Loucy (cell line): ENCODE measurements around the gene CALU.

Experiments
- H2AFZ ChIP-seq: fragments of 200-600 bp; sonication (generic); 2 replicates; pipeline ENCODE4 v1.6.0; 2016; ENCODE audit warnings: antibody characterized with exemption, mild to moderate bottlenecking, low read length, moderate library complexity
- H3F3A ChIP-seq: fragments of 200-600 bp; 2 replicates; pipeline ENCODE4 v1.6.0; 2016; ENCODE audit warnings: antibody characterized with exemption, low read depth, mild to moderate bottlenecking
- H3K27me3 ChIP-seq: fragments of 200-600 bp; sonication (generic); 2 replicates; pipeline ENCODE4 v1.6.1; 2014; ENCODE audit warnings: low read length, mild to moderate bottlenecking; ENCODE audit not compliant: insufficient read depth, poor library complexity, severe bottlenecking
- H3K36me3 ChIP-seq: fragments of 200-600 bp; sonication (generic); 2 replicates; pipeline ENCODE4 v1.6.1; 2016; ENCODE audit warnings: low read length; ENCODE audit not compliant: insufficient read depth
- H3K4me1 ChIP-seq: fragments of 200-600 bp; sonication (generic); 2 replicates; pipeline ENCODE4 v1.5.1; 2014; ENCODE audit warnings: low read length, mild to moderate bottlenecking; ENCODE audit not compliant: insufficient read depth, poor library complexity, severe bottlenecking
- H3K4me2 ChIP-seq: fragments of 200-600 bp; sonication (generic); 2 replicates; pipeline ENCODE4 v1.6.0; 2014; ENCODE audit warnings: antibody characterized with exemption, low read length, low read depth, mild to moderate bottlenecking; ENCODE audit not compliant: poor library complexity, severe bottlenecking
- H3K4me3 ChIP-seq: fragments of 200-600 bp; sonication (generic); 2 replicates; pipeline ENCODE4 v1.5.1; 2014; ENCODE audit warnings: low read length, mild to moderate bottlenecking, mixed read lengths; ENCODE audit not compliant: poor library complexity, severe bottlenecking
- H3K79me2 ChIP-seq: fragments of 200-600 bp; sonication (generic); 2 replicates; pipeline ENCODE4 v1.6.1; 2014; ENCODE audit warnings: low read length; ENCODE audit not compliant: insufficient read depth
- H3K9ac ChIP-seq: fragments of 200-600 bp; sonication (generic); 2 replicates; pipeline ENCODE4 v1.6.0; 2014; ENCODE audit warnings: mild to moderate bottlenecking, low read depth, low read length, moderate library complexity; ENCODE audit not compliant: poor library complexity, severe bottlenecking
- H3K9me2 ChIP-seq: fragments of 200-600 bp; sonication (generic); replicated peaks from 2 replicates; pipeline ENCODE4 v1.6.1; 2016; ENCODE audit warnings: low read depth, low read length, mixed read lengths
- H3K9me3 ChIP-seq: fragments of 200-600 bp; sonication (generic); 2 replicates; pipeline ENCODE4 v1.6.1; 2014; ENCODE audit warnings: mild to moderate bottlenecking, antibody characterized with exemption, low read length, low read depth; ENCODE audit not compliant: insufficient read depth
- H4K20me1 ChIP-seq: fragments of 200-600 bp; sonication (generic); 2 replicates; pipeline ENCODE4 v1.6.0; 2014; ENCODE audit warnings: antibody characterized with exemption, low read length, mild to moderate bottlenecking; ENCODE audit not compliant: insufficient read depth, poor library complexity, severe bottlenecking
- EZH2phosphoT487 ChIP-seq: fragments of 200-600 bp; IDR thresholded peaks from 2 replicates; pipeline ENCODE4 v1.6.1; 2018; ENCODE audit warnings: antibody characterized with exemption, mild to moderate bottlenecking, moderate library complexity, borderline replicate concordance
- TF ChIP-seq, protein P1 (sequence below): fragments of 200-600 bp; sonication (generic); conservative IDR thresholded peaks from 2 replicates; pipeline ENCODE4 v1.5.1; 2014; ENCODE audit warnings: mild to moderate bottlenecking, antibody characterized with exemption, low read length

CALU gene

GRCh38 chr7:128726737-128727072, 12.5 kb upstream of the CALU start:
- Histone ChIP-seq H3K27me3 (no peaks in the 10 kb centered on the region), H3K9me2 (no peaks in the 10 kb centered on the region), H3K79me2 (no peaks in the 10 kb centered on the region), H3K9ac (no peak overlapping the region), H2AFZ (no peak overlapping the region), H3K36me3 (no peaks in the 10 kb centered on the region), H3K9me3 (no peaks in the 10 kb centered on the region), H3K4me2 (no peak overlapping the region), H3K4me1 (no peaks in the 10 kb centered on the region), H3F3A (no peaks in the 10 kb centered on the region), H4K20me1 (no peaks in the 10 kb centered on the region), H3K4me3 (no peak overlapping the region)
- TF ChIP-seq, protein P1, sequence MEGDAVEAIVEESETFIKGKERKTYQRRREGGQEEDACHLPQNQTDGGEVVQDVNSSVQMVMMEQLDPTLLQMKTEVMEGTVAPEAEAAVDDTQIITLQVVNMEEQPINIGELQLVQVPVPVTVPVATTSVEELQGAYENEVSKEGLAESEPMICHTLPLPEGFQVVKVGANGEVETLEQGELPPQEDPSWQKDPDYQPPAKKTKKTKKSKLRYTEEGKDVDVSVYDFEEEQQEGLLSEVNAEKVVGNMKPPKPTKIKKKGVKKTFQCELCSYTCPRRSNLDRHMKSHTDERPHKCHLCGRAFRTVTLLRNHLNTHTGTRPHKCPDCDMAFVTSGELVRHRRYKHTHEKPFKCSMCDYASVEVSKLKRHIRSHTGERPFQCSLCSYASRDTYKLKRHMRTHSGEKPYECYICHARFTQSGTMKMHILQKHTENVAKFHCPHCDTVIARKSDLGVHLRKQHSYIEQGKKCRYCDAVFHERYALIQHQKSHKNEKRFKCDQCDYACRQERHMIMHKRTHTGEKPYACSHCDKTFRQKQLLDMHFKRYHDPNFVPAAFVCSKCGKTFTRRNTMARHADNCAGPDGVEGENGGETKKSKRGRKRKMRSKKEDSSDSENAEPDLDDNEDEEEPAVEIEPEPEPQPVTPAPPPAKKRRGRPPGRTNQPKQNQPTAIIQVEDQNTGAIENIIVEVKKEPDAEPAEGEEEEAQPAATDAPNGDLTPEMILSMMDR: no peak
- TF ChIP-seq EZH2phosphoT487: no peak

DNA sequence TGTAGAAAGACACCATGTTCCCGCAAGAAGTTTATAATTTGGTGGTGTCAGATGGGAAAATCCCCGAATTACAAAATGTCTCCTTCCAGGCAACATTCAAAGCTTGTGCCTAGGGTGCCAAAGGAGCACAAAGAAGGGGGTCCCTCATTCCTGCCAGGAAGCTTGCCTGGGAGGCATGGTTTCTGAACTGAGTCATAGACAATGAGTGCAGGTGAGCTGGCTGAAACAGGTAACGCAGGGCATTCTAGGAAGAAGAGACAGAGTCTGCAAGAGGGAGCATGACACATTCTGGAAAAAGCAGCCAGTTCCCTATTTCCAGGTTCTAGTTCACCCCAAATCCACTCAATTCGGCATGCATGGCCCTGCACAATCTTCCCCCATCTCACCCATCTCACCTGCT, 11.9 kb upstream of the CALU start:
- no peak for TF ChIP-seq EZH2phosphoT487
- TF ChIP-seq, protein P1: no peak
- peaks cover under 1% of the 10 kb centered on the region for H3K4me1 ChIP-seq
- H3F3A ChIP-seq: no peaks in the 10 kb centered on the region
- no peak overlapping the region for H3K4me3 ChIP-seq
- no peaks in the 10 kb centered on the region for H4K20me1 ChIP-seq
- H3K4me2 ChIP-seq: no peak overlapping the region
- no peaks in the 10 kb centered on the region for H3K9me3 ChIP-seq
- H3K36me3 ChIP-seq: no peaks in the 10 kb centered on the region
- no peaks in the 10 kb centered on the region for H3K79me2 ChIP-seq
- no peaks in the 10 kb centered on the region for H3K27me3 ChIP-seq
- H3K9me2 ChIP-seq: no peaks in the 10 kb centered on the region
- no peak overlapping the region for H3K9ac ChIP-seq
- no peak overlapping the region for H2AFZ ChIP-seq

DNA sequence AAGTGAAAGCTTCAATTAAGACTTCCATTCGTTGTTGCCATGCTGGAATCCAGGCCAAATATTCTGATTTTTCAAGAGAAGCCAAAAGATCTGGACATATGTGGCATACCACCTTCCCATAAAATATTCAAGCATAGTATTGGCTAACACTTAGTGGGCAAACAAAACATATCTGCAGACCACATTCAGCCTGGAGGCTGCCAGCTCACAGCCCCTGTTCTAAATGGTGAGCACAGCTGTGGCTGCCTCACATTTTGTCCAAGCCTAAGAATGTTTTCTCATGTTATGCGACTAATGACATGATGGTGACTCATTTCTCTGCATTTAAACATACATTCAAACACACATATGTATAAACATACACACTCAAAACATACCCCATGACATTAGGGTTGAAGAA, 10.6 kb upstream of the CALU start:
- Histone ChIP-seq H3K9ac (no peak overlapping the region), H4K20me1 (no peaks in the 10 kb centered on the region), H3F3A (no peaks in the 10 kb centered on the region), H2AFZ (no peak overlapping the region), H3K4me3 (no peak overlapping the region), H3K36me3 (no peaks in the 10 kb centered on the region), H3K9me3 (no peaks in the 10 kb centered on the region), H3K9me2 (no peaks in the 10 kb centered on the region), H3K4me2 (no peak overlapping the region), H3K79me2 (no peaks in the 10 kb centered on the region), H3K27me3 (no peaks in the 10 kb centered on the region), H3K4me1 (peaks cover 12% of the 10 kb centered on the region)
- TF ChIP-seq, protein P1: no peak
- TF ChIP-seq EZH2phosphoT487: no peak
